ENCODE data around the gene GPR55.

Gene GPR55

GRCh38 chr2:230902180-230902899, 22.7 kb downstream of the GPR55 start:
- peak in 1 of 2 donors; percentile 46 for DNase-seq (ENCODE audit: low read depth in 1 of 2, low spot score in 1 of 2)

DNA sequence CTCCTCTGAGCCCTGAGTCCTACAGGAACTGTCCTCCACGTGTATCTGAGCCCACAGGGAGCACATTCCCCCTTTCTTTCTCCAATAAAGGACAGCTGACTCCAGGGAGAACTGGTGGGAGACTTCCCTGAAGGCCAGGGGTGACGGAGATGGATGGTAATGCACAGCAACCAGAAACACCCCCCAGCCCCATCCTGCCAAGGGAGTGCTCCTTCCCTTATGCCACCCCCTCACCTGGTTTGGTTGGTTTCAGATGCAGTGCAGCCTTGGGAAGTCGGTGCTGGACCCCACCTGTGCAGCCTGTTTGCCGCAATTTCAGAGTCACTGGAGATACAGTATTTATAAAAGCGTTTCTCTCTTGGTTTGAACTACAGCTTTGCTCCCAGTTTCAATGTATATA, 24.0 kb downstream of the GPR55 start:
- no peak for DNase-seq (ENCODE audit: low read depth in 1 of 2, low spot score in 1 of 2)

DNA sequence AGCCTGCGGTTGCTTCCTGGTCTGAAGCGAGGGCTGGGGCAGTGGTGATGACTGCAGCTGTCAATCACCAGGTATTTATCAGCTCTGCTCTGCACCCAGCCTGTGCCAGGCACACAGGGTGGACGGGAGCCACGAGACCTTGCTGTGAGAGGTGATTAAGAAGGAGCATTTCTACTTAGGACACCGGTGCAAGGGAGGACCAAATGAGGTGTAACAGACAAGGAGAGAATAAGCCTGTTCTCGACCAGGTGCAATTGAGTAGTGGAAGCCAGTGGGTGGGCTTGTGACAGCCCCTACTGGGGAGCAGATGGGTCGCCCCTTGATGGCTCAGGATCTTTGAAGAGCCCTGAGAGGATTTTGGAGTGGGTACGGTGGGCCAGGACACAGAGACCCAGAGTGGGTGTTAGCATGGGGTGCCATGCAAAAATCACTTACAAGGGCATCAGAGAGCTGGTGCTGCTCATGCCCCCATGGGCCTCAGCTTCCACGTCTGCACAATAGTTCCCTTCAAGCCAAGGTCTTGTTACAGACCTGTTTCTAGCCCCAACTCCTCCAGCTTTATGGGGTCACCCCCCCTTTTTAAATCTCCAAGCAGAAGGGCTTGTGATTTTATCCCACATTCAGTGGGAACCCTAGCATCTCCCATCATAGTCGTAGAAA, 24.6 kb downstream of the GPR55 start:
- DNase-seq (ENCODE audit: low read depth in 1 of 2, low spot score in 1 of 2): no peak

- no peak for DNase-seq (ENCODE audit: low read depth in 1 of 2, low spot score in 1 of 2)
These were observed 25.3 kb downstream of the GPR55 start for GRCh38 chr2:230899786-230900185.

DNA sequence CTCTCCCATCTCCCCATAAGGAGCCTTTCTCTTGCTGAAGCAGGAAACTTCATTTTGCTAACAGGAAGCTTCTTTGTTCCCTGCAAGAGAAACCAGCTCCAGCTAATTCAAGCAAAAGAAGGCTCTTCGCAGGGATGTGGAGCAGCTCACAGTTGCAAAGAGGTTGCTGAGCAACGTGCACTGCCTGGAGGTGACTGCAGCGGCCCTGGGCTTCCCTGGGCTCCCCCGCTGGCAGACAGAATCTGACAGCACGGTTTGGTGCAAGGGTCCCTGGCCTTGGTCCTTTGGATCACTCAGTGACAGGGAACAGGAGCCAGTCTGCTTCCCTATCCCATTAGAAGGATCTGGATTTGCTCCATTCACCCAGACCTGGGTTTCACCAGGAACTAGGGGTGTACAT, 25.8 kb downstream of the GPR55 start:
- no peak for DNase-seq (ENCODE audit: low read depth in 1 of 2, low spot score in 1 of 2)

- no peak for DNase-seq (ENCODE audit: low read depth in 1 of 2, low spot score in 1 of 2)
These were observed 26.3 kb downstream of the GPR55 start for GRCh38 chr2:230898713-230899091.

- no peak for DNase-seq (ENCODE audit: low read depth in 1 of 2, low spot score in 1 of 2)
These were observed 26.9 kb downstream of the GPR55 start for GRCh38 chr2:230898016-230898712.

- DNase-seq (ENCODE audit: low read depth in 1 of 2, low spot score in 1 of 2): no peak
These were observed 28.5 kb downstream of the GPR55 start for GRCh38 chr2:230896346-230897115.

DNA sequence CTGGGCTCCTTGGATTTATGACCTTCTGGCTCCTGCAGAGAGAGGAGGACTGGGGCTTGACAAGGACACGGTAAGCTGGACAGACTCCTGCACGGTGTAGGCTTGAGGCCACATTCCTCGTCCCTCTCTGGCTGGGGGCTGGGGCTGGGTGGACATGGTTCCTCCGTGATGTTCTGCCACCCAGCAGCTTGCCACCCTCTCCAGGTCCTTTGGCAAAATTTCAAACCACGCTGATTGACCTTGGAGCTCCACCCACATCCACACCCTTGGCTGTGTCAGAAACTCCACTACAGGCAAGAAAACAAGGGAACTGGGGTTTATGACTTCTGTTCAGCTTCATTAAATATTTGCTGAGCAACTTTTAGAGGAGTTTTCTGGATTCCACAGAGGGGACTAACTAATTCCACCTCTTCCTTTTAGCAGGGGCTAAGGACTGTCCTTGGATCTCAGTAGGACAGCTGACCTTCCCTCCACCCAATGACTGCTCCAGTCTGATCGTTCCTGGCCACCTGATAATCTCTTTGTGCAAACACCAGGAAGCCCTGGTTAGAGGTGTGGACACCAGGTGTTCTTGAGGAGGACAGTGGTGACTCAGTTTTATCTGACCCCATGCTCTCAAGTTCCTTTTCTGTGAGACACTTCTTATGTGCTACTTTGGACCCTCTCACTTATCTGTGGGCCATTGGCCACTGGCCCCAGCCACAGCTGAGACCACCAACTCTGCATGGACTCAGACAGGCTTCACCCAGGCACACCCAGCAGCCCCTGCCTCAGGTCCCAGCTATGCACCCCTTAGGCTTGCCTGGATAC, 29.3 kb downstream of the GPR55 start:
- DNase-seq (ENCODE audit: low read depth in 1 of 2, low spot score in 1 of 2): no peak

- no peak for DNase-seq (ENCODE audit: low read depth in 1 of 2, low spot score in 1 of 2)
These were observed 30.9 kb downstream of the GPR55 start for GRCh38 chr2:230893841-230894781.

- no peak for DNase-seq (ENCODE audit: low read depth in 1 of 2, low spot score in 1 of 2)
These were observed 31.7 kb downstream of the GPR55 start for GRCh38 chr2:230893338-230893737.

GRCh38 chr2:230891509-230891908, 33.5 kb downstream of the GPR55 start:
- no peak for DNase-seq (ENCODE audit: low read depth in 1 of 2, low spot score in 1 of 2)

DNA sequence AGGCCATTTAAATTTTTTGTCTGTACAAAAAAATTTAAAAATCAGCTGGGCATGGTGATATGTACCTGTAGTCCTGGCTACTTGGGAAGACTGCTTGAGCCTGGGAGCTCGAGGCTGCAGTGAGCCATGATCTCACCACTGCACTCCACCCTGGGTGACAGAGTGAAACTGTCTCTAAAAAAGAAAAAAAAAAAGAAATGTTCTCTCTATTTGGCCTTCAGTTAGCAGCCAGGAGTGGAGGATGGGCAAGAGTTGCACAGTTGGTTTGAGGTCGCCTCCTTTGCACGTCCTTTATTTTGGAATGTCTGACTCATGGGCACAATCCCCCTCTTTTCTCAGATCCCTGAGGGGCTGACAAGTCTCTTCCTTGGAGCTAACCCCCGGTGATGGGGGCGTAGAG, 34.0 kb downstream of the GPR55 start:
- DNase-seq (ENCODE audit: low read depth in 1 of 2, low spot score in 1 of 2): no peak

DNA sequence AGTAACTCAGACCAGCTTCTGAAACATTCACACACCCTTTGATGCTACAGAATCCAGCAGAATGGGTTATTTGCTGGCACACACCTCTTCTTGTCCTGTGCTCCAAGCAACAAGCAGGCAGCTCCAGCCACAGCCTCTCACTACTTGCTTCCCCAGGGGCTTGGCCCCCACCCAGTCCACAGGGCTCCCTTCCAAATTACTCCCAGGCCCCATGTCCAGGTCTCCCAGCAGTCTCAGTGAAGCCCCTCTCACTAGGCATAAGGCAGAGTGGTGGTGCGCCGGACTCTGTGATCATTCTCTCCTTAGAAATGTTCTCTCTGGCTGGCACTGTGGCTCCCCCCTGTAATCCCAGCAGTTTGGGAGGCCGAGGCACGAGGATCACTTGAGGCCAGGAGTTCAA, 34.4 kb downstream of the GPR55 start:
- no peak for DNase-seq (ENCODE audit: low read depth in 1 of 2, low spot score in 1 of 2)

GRCh38 chr2:230889911-230890601, 35.0 kb downstream of the GPR55 start:
- no peak for DNase-seq (ENCODE audit: low read depth in 1 of 2, low spot score in 1 of 2)

- DNase-seq (ENCODE audit: low read depth in 1 of 2, low spot score in 1 of 2): no peak
These were observed 36.1 kb downstream of the GPR55 start for GRCh38 chr2:230888824-230889400.

- no peak for DNase-seq (ENCODE audit: low read depth in 1 of 2, low spot score in 1 of 2)
These were observed 37.7 kb downstream of the GPR55 start for GRCh38 chr2:230887342-230887741.

DNA sequence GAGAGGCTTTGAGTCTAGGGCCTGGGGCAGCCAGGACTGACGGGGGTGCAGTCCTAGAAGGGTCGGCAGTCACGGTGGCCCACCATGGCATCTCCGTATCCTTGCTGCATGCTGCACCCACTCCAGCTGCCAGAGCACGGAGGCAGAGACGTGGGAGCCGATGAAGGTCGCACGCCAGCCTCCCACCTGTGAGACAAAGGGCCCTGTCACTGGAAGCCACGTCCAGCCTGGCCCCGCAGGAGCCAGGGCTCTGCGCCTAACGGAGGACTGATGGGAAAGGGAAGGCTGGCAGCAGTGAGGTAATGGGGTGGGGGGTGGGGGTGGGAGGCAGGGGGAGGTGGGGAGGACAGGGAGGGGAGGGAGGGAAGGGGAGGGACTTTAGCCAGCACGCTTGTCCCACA, 38.4 kb downstream of the GPR55 start:
- DNase-seq (ENCODE audit: low read depth in 1 of 2, low spot score in 1 of 2): no peak

- no peak for DNase-seq (ENCODE audit: low read depth in 1 of 2, low spot score in 1 of 2)
These were observed 38.8 kb downstream of the GPR55 start for GRCh38 chr2:230886206-230886605.

All from stimulated activated CD4-positive, alpha-beta T cell treated with anti-CD3 and anti-CD28 coated beads, Interleukin-15, amount 100 ng/mL, for 1 hour (primary cell).